GM19468 (cell line): Measurements from ENCODE around the gene LAIR2.
"Not testable (repeated sequence)": the region's sequence is repeated elsewhere in the genome, so short reads cannot be mapped to it uniquely, and the experiment has no call there.

Experiments used
- ATAC-seq: cut with Tn5 transposase; IDR thresholded peaks from one replicate; pipeline ENCODE4 v1.9.1; 2021; ENCODE audit warnings: mild to moderate bottlenecking, moderate library complexity, moderate number of reproducible peaks; ENCODE audit not compliant: unreplicated experiment; ENCODE audit errors: extremely low read depth

The LAIR2 gene

GRCh38 chr19:54489766-54490165 lies 12.9 kb upstream of the LAIR2 start:
- ATAC-seq, result no peak

GRCh38 chr19:54492568-54492967 lies 10.1 kb upstream of the LAIR2 start:
- ATAC-seq, result no peak

GRCh38 chr19:54493056-54493455 lies 9.6 kb upstream of the LAIR2 start:
- ATAC-seq, result not testable (repeated sequence)

DNA sequence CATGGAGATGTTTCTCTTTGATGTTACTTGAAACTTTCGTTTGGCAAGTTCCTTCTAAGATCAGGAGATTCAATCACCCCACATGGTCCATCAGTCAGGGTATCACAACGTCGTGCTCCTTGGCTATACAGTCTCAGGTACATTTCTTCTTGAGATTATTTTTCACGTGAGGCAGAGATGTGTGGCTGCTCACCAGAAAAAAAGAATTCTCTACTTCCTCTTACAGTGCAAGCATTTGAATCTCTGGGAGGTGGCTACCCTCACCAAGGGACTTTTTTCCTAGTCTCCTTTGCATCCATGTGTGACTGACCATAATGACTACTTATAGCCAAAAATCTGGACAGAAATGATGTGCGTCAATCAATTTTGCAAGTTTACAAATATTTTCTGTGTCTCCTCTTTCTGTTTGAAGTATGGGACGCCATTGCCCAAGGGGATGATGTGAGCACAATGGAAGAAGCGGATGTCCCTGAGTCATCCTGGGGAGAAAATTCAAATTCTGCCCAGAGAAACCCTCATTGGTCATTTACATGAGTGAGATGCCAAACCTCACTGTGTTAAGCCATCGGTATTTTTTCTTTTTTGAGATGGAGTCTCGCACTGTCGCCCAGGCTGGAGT lies 8.6 kb upstream of the LAIR2 start:
- ATAC-seq, result no peak

DNA sequence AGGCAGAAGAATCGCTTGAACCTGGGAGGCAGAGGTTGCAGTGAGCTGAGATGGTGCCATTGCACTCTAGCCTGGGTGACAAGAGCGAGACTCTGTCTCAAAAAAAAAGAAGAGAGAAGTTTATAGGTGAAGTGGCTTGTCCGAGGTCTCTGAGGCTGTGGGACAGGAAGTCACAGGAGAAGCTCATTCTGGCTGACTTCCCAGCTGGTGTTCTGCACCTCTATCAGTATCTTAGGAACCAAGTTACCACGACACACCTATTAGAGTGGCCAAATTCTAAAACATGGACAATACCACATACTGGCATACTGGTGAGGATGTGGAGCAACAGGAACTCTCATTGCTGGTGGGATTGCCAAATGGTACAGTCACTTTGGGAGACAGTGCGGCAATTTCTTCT lies 7.3 kb upstream of the LAIR2 start:
- ATAC-seq, result not testable (repeated sequence)

- ATAC-seq, result not testable (repeated sequence)
Observed at GRCh38 chr19:54497747-54498450, 4.7 kb upstream of the LAIR2 start.

DNA sequence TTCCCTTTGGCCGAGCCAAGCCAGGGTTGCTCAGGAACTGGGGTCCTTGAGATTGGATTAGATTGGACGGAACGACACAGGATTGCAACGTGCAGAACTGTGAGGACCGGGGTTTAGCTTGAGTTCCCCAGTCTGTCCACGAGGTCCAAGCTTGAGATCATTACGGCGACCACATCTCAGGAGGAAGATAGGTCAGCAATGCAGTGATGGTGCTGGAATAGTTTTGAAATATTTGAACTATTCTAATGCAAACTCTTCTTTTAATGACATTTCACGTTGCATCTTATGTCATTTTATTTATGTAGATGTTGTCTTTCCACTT lies 4.2 kb upstream of the LAIR2 start:
- ATAC-seq, result not testable (repeated sequence)

DNA sequence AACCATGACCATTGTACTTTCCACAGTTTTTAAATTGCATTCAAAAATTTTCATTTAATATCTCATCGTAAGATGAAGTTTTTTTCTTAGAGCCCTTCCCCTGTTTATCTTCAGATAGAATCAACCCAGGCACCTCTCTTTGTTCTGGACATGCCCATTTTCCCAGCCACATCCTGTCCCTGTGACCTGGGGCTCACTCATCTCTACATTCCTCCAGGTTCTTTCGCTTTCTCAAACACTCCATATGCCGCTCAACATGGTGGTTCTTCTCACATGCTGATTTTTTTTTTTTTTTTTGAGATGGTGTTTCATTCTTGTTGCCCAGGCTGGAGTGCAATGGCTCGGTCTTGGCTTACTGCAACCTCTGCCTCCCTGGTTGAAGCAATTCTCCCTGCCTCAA lies 2.9 kb downstream of the LAIR2 start:
- not testable (repeated sequence) for ATAC-seq

- ATAC-seq, result no peak
Observed at GRCh38 chr19:54506079-54506478, 3.4 kb downstream of the LAIR2 start.

DNA sequence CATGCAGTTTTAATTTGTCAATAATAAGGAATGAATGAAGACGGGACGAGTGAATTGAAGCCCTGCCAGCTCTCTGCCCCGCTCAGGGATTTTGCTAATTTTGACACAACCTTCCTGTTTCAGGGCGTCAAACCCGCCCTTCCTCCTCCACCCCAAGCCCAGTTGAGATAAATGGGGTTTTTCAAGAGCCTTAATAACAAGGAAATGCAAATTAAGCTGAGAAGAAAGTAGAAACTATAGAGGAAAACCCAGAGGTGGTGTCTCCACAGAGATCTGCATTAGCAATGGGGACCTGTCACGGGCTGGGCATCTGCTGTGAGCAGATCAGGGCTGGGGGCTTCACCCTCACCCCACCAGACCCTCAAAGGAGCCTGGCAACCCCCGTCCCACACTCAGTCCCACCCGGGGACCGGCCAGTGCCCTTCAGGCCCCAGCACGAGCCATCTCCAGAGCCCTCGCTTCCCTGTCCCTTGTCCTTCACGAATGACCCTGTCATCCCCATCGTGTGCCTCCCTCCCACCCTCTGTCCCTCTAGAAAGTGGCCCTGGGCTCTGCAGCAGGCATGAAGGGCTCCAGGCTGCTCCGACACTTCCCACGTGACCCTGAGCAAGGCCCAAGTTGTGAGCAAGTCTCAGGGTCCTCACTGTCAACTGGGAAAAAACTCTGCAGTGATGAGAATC lies 4.5 kb downstream of the LAIR2 start:
- ATAC-seq, result not testable (repeated sequence)

GRCh38 chr19:54507824-54508223 lies 5.2 kb downstream of the LAIR2 start:
- no peak for ATAC-seq

DNA sequence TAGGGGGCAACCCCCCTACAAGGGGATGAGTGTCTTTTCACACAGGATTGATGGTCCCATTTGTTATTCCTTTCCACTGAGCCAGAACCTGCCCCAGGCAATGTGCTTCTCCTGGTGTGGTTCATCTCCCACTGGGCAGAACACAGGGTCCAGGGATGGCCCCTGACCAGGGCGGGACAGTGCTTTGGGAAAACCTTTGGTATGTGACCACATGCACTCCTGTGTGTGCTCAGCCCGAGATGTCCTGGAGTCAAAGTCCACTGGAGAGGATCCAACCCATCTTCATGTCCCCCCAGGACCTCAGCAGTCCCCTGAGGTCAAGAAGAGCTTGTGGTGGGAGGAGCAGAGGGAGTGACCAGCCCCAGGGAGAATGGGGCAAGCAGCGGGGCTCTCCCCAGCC lies 5.9 kb downstream of the LAIR2 start:
- not testable (repeated sequence) for ATAC-seq

DNA sequence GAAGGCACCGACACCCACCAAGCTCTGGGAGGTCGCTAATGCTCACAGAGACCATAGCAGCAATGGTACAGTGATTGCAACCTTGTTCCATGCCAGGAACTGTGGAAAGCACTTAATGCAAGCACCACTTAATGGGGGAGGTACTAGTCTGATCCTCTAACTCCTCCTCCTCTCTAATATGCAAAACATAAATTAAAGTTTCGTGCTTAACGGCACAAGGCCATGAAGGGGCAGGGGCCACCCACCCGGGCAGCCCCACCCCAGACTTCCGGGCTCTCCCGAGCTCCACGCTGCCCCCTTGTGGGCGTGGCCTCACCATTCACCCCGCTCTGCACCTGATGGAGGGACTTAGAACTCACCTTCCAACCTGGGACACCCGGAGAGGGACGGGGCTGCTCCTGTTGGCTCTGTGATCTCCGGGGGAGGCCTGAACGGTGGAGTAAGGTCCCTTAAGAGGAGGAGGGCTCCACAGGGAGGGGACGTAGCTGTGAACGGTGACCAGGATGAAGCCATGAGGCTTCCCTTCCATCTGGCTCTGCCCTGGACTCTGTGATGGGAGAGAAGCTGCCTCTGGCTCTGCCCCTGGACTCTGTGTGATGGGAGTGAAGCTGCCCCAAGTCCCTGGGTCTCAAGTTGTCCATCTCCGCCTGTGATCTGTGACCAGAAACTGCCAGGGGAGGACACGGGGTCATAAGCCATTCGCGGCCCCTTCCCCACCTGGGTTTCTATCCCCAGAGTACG lies 6.7 kb downstream of the LAIR2 start:
- not testable (repeated sequence) for ATAC-seq

GRCh38 chr19:54515156-54515555 lies 12.5 kb downstream of the LAIR2 start:
- no peak for ATAC-seq

GRCh38 chr19:54517483-54517882 lies 14.9 kb downstream of the LAIR2 start:
- no peak for ATAC-seq

GRCh38 chr19:54518844-54519243 lies 16.2 kb downstream of the LAIR2 start:
- no peak for ATAC-seq

DNA sequence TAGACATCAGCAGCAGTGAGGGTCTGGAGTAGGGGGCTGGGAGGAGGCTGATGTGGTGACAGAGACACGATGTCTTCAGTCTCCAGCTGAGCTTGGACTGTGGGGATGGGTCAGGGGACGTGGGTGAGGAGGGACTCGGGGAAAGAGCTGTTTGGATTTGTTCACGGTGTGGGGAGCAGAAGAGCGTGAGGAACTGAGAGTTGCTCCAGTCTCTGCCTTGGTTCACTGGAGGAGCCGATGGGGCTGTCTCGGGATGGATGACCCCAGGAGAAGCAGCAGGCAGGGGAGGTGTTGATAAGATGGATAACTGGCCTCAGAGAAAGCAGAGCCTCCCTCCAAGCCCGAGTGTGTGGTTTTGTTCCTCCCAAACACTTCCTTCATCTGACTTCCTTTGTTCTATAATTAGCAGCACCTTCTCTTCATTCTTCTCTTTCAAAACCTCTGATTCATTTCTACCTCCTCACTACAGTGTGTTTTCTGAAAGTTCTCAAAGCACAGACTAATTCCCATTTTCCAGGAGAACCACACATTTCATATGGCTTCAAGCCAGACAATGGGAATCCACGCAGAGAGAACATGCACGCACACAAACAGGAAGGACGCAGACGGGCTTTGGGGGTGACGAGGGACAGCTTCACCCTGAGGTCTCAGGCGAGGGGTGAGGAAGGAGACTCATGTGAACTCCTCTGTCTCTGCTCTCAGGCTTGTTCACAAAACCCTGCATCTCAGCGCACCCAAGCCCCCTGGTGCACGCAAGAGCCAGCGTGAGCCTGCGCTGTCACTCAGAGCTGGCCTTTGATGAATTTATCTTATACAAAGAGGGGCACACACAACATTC lies 18.6 kb downstream of the LAIR2 start:
- ATAC-seq, result no peak

- no peak for ATAC-seq
Observed at GRCh38 chr19:54521860-54522513, 19.4 kb downstream of the LAIR2 start.

- no peak for ATAC-seq
Observed at GRCh38 chr19:54523403-54523802, 20.8 kb downstream of the LAIR2 start.

GRCh38 chr19:54525636-54526035 lies 23.0 kb downstream of the LAIR2 start:
- no peak for ATAC-seq
